H1 (cell line): ENCODE results near the gene PPP1R7. TPM values are rescaled to one million over a fixed set of nuclear protein-coding genes. Genes with fewer than 3 reads are reported as not detected.

Source experiments
- ASH2L ChIP-seq: fragments of 200-600, 300-600 bp; sonication (generic); IDR thresholded peaks from one replicate; pipeline ENCODE4 v1.7.1; 2017; ENCODE audit warnings: low read length
- SP4 ChIP-seq: IDR thresholded peaks from 2 replicates; pipeline ENCODE4 v1.6.1; 2012; ENCODE audit warnings: low read length, inconsistent platforms
- TAF7 ChIP-seq: optimal IDR thresholded peaks from 2 replicates; pipeline ENCODE3; 2011; ENCODE audit warnings: low read depth, mild to moderate bottlenecking, inconsistent platforms, low read length, moderate library complexity, borderline replicate concordance
- polyA plus RNA-seq, 7 experiments: library from polyadenylated mRNA; depleted of rRNA in 3 of 7; stranded (reverse) in 5 of 7; unstranded in 2 of 7; fragments of >200 nt in 5 of 7; fragments of 200-250 nt in 2 of 7; gene quantifications; 1 replicate in 5 of 7; 2 replicates in 1 of 7; 4 replicates in 1 of 7; pipeline versions ENCODE4 v1.2.1 to v1.2.3, GENCODE V29; 2011 to 2013; ENCODE audit warnings: missing spikeins in 2 of 7, mixed read lengths in 2 of 7
- total RNA-seq: library from RNA; stranded (reverse); fragmentation: NEBNext Ultra II Directional; extraction: Animal tissue kit (Norgen Biotek cat#: 25700); gene quantifications from 2 replicates; pipeline ENCODE4 v1.2.1, GENCODE V29; 2021

The PPP1R7 gene
- total and polyA plus RNA-seq, 2 of the 8 experiments (the other 6 are each of a cell fraction or from before 2014, with no cell fraction given) = 22.2 to 64.0 TPM

GRCh38 chr2:241122376-241123002 lies 27.8 kb upstream of the PPP1R7 start (continued):
- TF ChIP-seq TAF7 = no peak
- no peak for TF ChIP-seq ASH2L
- TF ChIP-seq SP4 = no peak
